GM18520 (cell line): Measurements from ENCODE around the gene FOXR1.
"Not testable (repeated sequence)": the region's sequence is repeated elsewhere in the genome, so short reads cannot be mapped to it uniquely, and the experiment has no call there.

Experiments
- ATAC-seq: cut with Tn5 transposase; IDR thresholded peaks from one replicate; pipeline ENCODE4 v1.9.1; 2021; ENCODE audit not compliant: unreplicated experiment

Gene FOXR1

GRCh38 chr11:118947091-118947490, 24.5 kb upstream of the FOXR1 start:
- no peak for ATAC-seq

DNA sequence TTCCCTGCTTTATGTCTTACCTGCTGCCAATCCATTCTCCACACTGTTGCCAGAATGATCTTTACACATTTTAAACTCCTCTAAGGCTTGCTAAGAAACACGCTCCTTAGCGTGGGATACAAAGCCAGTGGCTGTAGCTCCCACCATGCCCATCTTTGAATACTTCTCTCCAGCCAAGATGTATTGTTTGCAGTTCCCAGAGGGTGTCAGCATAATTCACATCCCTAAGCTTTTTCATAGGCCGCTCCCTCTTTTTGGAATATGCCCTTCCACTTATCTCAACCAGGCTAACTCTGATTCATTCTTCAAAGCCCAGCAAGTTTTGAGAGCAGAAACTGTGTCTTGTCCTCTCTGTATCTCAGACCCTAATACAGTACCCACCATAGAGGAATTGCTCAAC, 23.6 kb upstream of the FOXR1 start:
- no peak for ATAC-seq

GRCh38 chr11:118953265-118953664, 18.3 kb upstream of the FOXR1 start:
- ATAC-seq = no peak

DNA sequence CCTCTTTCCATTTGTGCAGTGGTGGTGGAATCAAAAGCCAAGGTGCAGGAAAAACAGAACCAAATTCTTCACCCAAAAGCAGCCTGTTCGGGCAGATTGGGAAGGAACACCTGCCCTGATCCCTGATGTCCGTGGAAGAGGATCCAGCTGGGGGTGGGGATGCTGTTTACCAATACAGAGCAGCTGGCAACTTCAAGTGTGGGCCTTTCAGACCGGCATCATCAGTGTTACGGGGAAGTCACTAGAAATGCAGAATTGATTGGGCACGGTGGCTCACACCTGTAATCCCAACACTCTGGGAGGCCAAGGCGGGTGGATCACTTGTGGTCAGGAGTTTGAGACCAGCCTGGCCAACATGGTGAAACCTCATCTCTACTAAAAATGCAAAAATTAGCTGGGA, 17.6 kb upstream of the FOXR1 start:
- not testable (repeated sequence) for ATAC-seq

GRCh38 chr11:118956094-118956846, 15.3 kb upstream of the FOXR1 start, which contains the start of gene UPK2:
UPK2 (plus strand) TSS chr11:118956298; CDS start chr11:118956351, 53 bp downstream.
- no peak for ATAC-seq

GRCh38 chr11:118956847-118957469, 14.6 kb upstream of the FOXR1 start:
- no peak for ATAC-seq

GRCh38 chr11:118957549-118957948, 14.0 kb upstream of the FOXR1 start:
- ATAC-seq = no peak

DNA sequence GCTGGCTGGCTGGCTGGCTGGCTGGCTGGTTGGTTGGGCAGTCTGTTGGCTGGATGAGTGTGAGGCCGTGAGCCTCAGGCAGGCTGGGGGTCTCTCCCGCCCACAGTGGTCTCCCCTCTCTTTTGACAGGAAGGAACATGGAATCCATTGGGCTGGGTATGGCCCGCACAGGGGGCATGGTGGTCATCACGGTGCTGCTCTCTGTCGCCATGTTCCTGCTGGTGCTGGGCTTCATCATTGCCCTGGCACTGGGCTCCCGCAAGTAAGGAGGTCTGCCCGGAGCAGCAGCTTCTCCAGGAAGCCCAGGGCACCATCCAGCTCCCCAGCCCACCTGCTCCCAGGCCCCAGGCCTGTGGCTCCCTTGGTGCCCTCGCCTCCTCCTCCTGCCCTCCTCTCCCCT, 13.6 kb upstream of the FOXR1 start:
- ATAC-seq = no peak

DNA sequence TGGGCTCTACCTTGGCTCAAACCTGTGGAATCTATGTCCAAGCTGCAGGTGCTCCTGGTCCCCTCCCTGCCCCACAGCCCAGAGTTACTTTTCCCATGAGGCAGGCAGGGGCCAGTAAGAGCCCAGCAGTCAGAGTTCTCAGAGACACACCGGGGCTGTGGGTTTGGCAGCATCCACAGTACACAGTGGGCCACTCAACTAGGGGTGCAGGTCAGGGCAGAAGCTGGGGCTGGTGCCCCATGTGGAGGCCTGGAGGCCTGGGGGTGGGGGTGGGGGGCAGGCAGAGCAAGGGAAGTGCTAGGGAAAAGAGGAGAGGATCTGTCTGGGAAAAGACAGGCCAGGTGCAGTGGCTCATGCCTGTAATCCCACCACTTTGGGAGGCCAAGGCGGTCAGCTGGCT, 13.0 kb upstream of the FOXR1 start:
- no peak for ATAC-seq

GRCh38 chr11:118961189-118961588, 10.4 kb upstream of the FOXR1 start:
- no peak for ATAC-seq

- ATAC-seq = no peak
Measured at GRCh38 chr11:118961591-118961990, 10.0 kb upstream of the FOXR1 start.

GRCh38 chr11:118969508-118969907, 2.1 kb upstream of the FOXR1 start:
- ATAC-seq = not testable (repeated sequence)

DNA sequence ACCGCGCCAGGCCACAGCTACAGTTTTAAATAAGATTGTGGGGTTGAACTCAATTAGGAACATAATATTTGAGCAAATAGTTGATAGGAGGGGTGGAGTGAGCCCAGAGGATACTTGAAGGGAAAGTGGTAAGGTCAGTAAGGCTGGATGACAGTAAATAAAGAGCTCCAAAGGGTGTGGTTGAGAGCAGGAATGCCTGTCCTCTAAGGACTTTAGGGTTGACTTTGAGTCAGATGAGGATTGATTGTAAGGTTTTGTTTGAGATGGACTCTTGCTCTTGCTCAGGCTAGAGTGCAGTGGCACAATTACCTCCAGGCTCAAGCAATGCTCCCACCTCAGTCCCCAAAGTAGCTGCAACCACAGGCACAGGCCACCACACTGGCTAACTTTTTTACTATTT, 2.4 kb downstream of the FOXR1 start:
- ATAC-seq = no peak

DNA sequence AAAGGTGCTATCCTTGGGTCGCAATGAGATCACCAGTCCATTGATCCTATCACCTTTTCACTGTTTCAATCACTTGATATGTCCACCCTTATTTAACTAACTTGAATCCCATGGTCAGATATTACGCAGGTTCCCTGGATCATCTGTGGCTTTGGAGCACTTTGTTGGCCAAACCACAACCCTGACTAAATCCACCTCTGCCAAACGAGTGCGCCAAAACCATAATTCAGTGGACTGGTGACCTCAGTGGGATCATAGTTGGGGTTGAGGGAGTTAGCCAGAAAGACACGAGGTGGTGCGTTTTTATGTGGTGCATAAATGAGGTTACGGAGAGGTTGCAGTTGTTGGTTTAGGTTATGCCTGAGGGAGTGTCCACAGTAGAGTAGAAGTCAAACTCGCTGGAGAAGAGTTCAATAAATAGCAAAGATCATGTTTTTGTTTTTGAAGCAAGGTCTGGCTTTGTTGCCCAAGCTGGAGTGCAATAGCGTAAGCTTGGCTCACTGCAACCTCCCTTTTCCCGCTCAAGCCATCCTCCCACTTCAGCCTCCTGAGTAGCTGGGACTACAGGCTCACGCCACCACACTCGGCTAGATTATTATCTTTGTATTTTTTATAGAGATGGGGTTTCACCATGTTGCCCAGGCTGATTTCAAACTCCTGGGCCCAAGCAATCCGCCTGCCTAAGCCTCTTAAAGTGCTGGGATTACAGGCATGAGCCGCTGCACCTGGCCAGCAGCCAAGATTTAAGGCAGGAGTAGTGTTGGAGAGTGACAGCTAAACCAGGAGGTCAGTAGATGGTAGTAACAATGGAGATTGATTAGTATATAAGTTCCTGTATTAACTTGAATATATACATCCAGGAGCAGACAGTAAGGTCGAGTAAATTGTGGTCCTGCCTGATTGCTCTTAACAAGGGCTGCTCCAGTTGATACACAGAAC, 4.5 kb downstream of the FOXR1 start:
- no peak for ATAC-seq

- no peak for ATAC-seq
Measured at GRCh38 chr11:118979434-118979833, 7.9 kb downstream of the FOXR1 start.

DNA sequence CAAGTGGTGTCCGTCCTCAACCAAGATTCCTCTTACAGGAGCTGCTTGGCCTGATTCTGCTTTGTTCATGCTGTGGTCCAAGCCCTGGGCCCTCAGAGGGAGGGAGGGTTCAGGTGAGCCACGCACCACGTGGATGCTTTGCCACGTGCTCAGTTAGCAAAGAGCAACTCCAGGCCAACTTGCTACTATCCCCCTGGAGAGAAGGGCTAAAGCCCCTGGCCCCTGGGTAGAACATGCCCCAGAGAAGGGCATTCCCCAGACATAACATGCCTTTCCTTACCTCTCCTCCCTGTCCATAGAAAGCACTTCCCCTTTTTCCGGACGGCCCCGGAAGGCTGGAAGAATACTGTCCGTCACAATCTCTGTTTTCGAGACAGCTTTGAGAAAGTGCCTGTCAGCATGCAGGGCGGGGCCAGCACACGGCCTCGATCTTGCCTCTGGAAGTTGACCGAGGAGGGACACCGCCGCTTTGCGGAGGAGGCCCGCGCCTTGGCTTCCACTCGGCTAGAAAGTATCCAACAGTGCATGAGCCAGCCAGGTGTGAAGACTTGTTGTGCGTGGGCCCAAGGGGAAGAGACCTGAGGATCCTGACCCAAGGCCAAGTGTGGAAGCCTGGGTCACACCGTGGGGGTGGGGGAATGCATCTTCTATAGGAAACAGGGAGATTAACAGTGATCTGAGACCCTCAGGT, 8.8 kb downstream of the FOXR1 start:
- no peak for ATAC-seq

DNA sequence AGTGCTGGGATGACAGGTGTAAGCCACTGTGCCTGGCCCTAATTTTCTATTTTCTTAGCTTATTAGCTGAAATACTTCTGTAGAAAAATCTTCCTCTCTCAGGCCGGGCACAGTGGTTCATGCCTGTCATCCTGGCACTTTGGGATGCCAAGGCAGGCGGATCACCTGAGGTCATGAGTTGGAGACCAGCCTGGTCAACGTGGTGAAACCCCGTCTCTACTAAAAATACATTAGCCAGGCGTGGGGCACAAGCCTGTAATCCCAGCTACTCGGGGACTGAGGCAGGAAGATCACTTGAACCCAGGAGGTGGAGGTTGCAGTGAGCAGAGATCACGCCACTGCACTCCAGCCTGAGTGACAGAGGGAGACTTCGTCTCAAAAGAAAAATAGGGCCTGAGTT, 12.8 kb downstream of the FOXR1 start:
- ATAC-seq = not testable (repeated sequence)

GRCh38 chr11:118984825-118985224, 13.3 kb downstream of the FOXR1 start:
- no peak for ATAC-seq

- ATAC-seq = no peak
Measured at GRCh38 chr11:118988280-118988679, 16.7 kb downstream of the FOXR1 start.

GRCh38 chr11:118991486-118992038, 20.0 kb downstream of the FOXR1 start:
- not testable (repeated sequence) for ATAC-seq
